A549 (cell line): ENCODE results near the gene SPATA16. TPM values are rescaled to one million over a fixed set of nuclear protein-coding genes. Genes with fewer than 3 reads are reported as not detected.
A peak's percentile ranks its signal among the peaks of the same experiment; 100 is the strongest.

Experiments used
- ATAC-seq, 2 experiments: fragments of 200-7000 bp in 1 of 2; fragments of >200 bp in 1 of 2; cut with Nextera tagmentation in 1 of 2; cut with Tn5 transposase in 1 of 2; 3 replicates each; pipeline versions ENCODE4 v1.8.0 to v1.9.1; 2018 to 2020; ENCODE audit warnings: mild to moderate bottlenecking in 1 of 2, moderate library complexity in 1 of 2
- CTCF ChIA-PET: fragments of 300-600 bp; sonication (Branson Sonifier 250); formaldehyde crosslinking; extraction: SDS; loops from one replicate; lab custom pipeline; 2021; ENCODE audit warnings: antibody characterized with exemption, inconsistent platforms; lab: Yijun Ruan, JAX
- POLR2A ChIA-PET: fragments of 350-600 bp; formaldehyde crosslinking; extraction: SDS; loops from one replicate; lab custom pipeline; 2021; ENCODE audit warnings: antibody characterized with exemption, inconsistent platforms; lab: Yijun Ruan, JAX
- DNase-seq, 2 experiments: peaks; one replicate each; pipeline versions ENCODE4 v3.0.0 to v3.0.0-alpha.2; 2011 to 2016; ENCODE audit warnings: low read depth in 1 of 2, low spot score in 1 of 2
- FAIRE-seq: peaks from 2 replicates; lab custom pipeline; 2011; peaks lifted over from hg19 to GRCh38; lab: Jason Lieb, UNC
- H3K27ac ChIP-seq, 2 experiments: fragments of >200 bp; sonication (Bioruptor Twin); formaldehyde crosslinking; 3 replicates each; pipeline ENCODE4 v1.5.1; 2016 to 2017
- H3K4me1 ChIP-seq: fragments of >200 bp; sonication (Bioruptor Twin); formaldehyde crosslinking; 3 replicates; pipeline ENCODE4 v1.6.1; 2016
- H3K4me2 ChIP-seq: fragments of >200 bp; sonication (Bioruptor Twin); formaldehyde crosslinking; 3 replicates; pipeline ENCODE4 v1.6.1; 2016
- H3K4me3 ChIP-seq: fragments of >200 bp; sonication (Bioruptor Twin); formaldehyde crosslinking; 3 replicates; pipeline ENCODE4 v1.5.1; 2016
- H3K9me3 ChIP-seq: fragments of >200 bp; sonication (Bioruptor Twin); formaldehyde crosslinking; 3 replicates; pipeline ENCODE4 v1.6.1; 2016
- BHLHE40 ChIP-seq: IDR thresholded peaks from 2 replicates; pipeline ENCODE4 v1.6.1; 2012; ENCODE audit warnings: low read depth, low read length, inconsistent platforms
- CBX2 ChIP-seq: fragments of 200-600 bp; sonication (generic); IDR thresholded peaks from 2 replicates; pipeline ENCODE4 v1.6.1; 2016; ENCODE audit warnings: low read depth, mild to moderate bottlenecking, borderline replicate concordance
- CEBPB ChIP-seq, 2 experiments: fragments of >200 bp in 1 of 2; sonication (Bioruptor Twin) in 1 of 2; formaldehyde crosslinking in 1 of 2; IDR thresholded peaks; 2 replicates each; pipeline ENCODE4 v1.6.1; 2012 to 2016
- EHF ChIP-seq: fragments of 250-450 bp; sonication (Bioruptor Pico); IDR thresholded peaks from 2 replicates; pipeline ENCODE4 v1.5.0; 2020; ENCODE audit warnings: mild to moderate bottlenecking
- EP300 ChIP-seq, 2 experiments: fragments of >200 bp; sonication (Bioruptor Twin); formaldehyde crosslinking; IDR thresholded peaks; 2 replicates in 1 of 2; 3 replicates in 1 of 2; pipeline ENCODE4 v1.6.1; 2016 to 2017
- HDAC2 ChIP-seq: fragments of 200-600 bp; sonication (generic); IDR thresholded peaks from 2 replicates; pipeline ENCODE4 v1.6.1; 2016
- HEYL ChIP-seq: fragments of 250-450 bp; sonication (Bioruptor Pico); IDR thresholded peaks from 2 replicates; pipeline ENCODE4 v1.8.0; 2021; ENCODE audit warnings: mild to moderate bottlenecking, moderate library complexity
- HOXA7 ChIP-seq: fragments of 250-450 bp; sonication (Bioruptor Pico); IDR thresholded peaks from 2 replicates; pipeline ENCODE4 v1.5.0; 2020; ENCODE audit warnings: mild to moderate bottlenecking, moderate library complexity
- JUN ChIP-seq, 2 experiments: fragments of >200 bp; sonication (Bioruptor Twin); formaldehyde crosslinking; IDR thresholded peaks; 2 replicates in 1 of 2; 3 replicates in 1 of 2; pipeline ENCODE4 v1.6.1; 2016 to 2017
- JUNB ChIP-seq: fragments of >200 bp; sonication (Bioruptor Twin); formaldehyde crosslinking; IDR thresholded peaks from 2 replicates; pipeline ENCODE4 v1.6.1; 2016
- KDM1A ChIP-seq: fragments of 200-600 bp; sonication (generic); IDR thresholded peaks from 2 replicates; pipeline ENCODE4 v1.6.1; 2016; ENCODE audit warnings: low read depth, mild to moderate bottlenecking
- PBX3 ChIP-seq: IDR thresholded peaks from 2 replicates; pipeline ENCODE4 v1.6.1; 2012
- POLR2AphosphoS2 ChIP-seq: conservative IDR thresholded peaks from 2 replicates; pipeline ENCODE4 v1.6.1; 2012; ENCODE audit warnings: low read length, improper control_type of control experiment, inconsistent platforms
- RAD21 ChIP-seq, 2 experiments: fragments of >200 bp in 1 of 2; sonication (Bioruptor Twin) in 1 of 2; formaldehyde crosslinking in 1 of 2; IDR thresholded peaks in 1 of 2; conservative IDR thresholded peaks in 1 of 2; 2 replicates in 1 of 2; 3 replicates in 1 of 2; pipeline ENCODE4 v1.6.1; 2012 to 2018; ENCODE audit warnings: inconsistent platforms in 1 of 2
- RCOR1 ChIP-seq: fragments of 150-350 bp; IDR thresholded peaks from 2 replicates; pipeline ENCODE4 v1.6.1; 2014; ENCODE audit warnings: antibody characterized with exemption, low read length, low read depth
- RFX5 ChIP-seq: fragments of 450-650 bp; IDR thresholded peaks from 2 replicates; pipeline ENCODE4 v1.7.1; 2014; ENCODE audit warnings: antibody characterized with exemption, mild to moderate bottlenecking, moderate library complexity
- TFCP2L1 ChIP-seq: fragments of 250-450 bp; sonication (Bioruptor Pico); IDR thresholded peaks from 2 replicates; pipeline ENCODE4 v1.5.0; 2021; ENCODE audit warnings: mild to moderate bottlenecking
- TP53 ChIP-seq: fragments of 250-450 bp; sonication (Bioruptor Pico); IDR thresholded peaks from 2 replicates; pipeline ENCODE4 v1.5.0; 2021; ENCODE audit warnings: mild to moderate bottlenecking, moderate library complexity
- ZC3H11A ChIP-seq: fragments of 450-650 bp; IDR thresholded peaks from 2 replicates; pipeline ENCODE4 v1.6.1; 2014; ENCODE audit warnings: antibody characterized with exemption, mild to moderate bottlenecking
- ZFP36 ChIP-seq: fragments of 450-650 bp; IDR thresholded peaks from 2 replicates; pipeline ENCODE4 v1.6.1; 2014; ENCODE audit warnings: borderline replicate concordance; ENCODE audit not compliant: partially characterized antibody
- ZNF302 ChIP-seq: fragments of 250-450 bp; sonication (Bioruptor Pico); IDR thresholded peaks from 2 replicates; pipeline ENCODE4 v1.9.0; 2021; ENCODE audit warnings: inconsistent platforms, mild to moderate bottlenecking, moderate library complexity
- WGBS: methylation state at CpG from one replicate; pipeline ENCODE4 v1.1.6; 2017; ENCODE audit errors: missing lambda C conversion rate; 5-methylcytosine and 5-hydroxymethylcytosine counted together
- polyA plus RNA-seq, 4 experiments: library from polyadenylated mRNA; depleted of rRNA in 3 of 4; stranded (reverse); fragments of >200 nt; fragmentation: RNase III in 1 of 4; extraction: RNeasy Plus Mini Kit Qiagen cat#74134 plus additional on column Dnase treatment in 1 of 4; gene quantifications; 2 replicates in 3 of 4; 3 replicates in 1 of 4; pipeline ENCODE4 v1.2.3, GENCODE V29; 2011 to 2017
- TF ChIP-seq, protein P1 (sequence below): fragments of 200-600 bp; sonication (generic); IDR thresholded peaks from 2 replicates; pipeline ENCODE4 v1.6.1; 2016; ENCODE audit warnings: antibody characterized with exemption, mild to moderate bottlenecking, moderate library complexity

The SPATA16 gene
- polyA plus RNA-seq, 2 of the 4 experiments (the other 2 are of a cell fraction) = not detected

- TF ChIP-seq ZC3H11A = no peak
- no peak for TF ChIP-seq HOXA7 (CRISPR knock-in tag)
Measured at GRCh38 chr3:172924546-172924945, 216.5 kb downstream of the SPATA16 start (continued).

- Histone ChIP-seq H3K4me2 (no peak overlapping the region), H3K4me1 (0 out of 3 replicates have a peak, but pooled peaks cover 4% of the 10 kb centered on the region), H3K4me3 (no peak overlapping the region), H3K27ac (no peak overlapping the region), H3K9me3 (no peaks in the 10 kb centered on the region)
- DNase-seq (no peak), ATAC-seq (no peak), FAIRE-seq (no peak)
- TF ChIP-seq CEBPB (IDR thresholded peaks at IDR 0.05) (no peak), RAD21 (conservative IDR thresholded peaks at IDR 0.05 in 1 of 2, IDR thresholded peaks at IDR 0.05 in 1 of 2) (no peak), EP300 (IDR thresholded peaks at IDR 0.05) (no peak), PBX3 (no peak), TFCP2L1 (no peak), CBX2 (no peak), RCOR1 (no peak), JUN (IDR thresholded peaks at IDR 0.05) (no peak), HDAC2 (no peak), TP53 (CRISPR knock-in tag) (no peak), ZNF302 (CRISPR knock-in tag) (no peak), RFX5 (no peak)
- CTCF ChIA-PET = no interaction called here
- WGBS = 81% methylated on average over 2 of the region's 2 CpGs
- POLR2A ChIA-PET = no interaction called here
Measured at GRCh38 chr3:172919297-172919683, 221.7 kb downstream of the SPATA16 start.

GRCh38 chr3:172918568-172919296, 222.3 kb downstream of the SPATA16 start:
- CTCF ChIA-PET = no interaction called here
- H3K4me1 ChIP-seq = 0 out of 3 replicates have a peak, but pooled peaks cover 4% of the 10 kb centered on the region
- TF ChIP-seq KDM1A = no peak
- TF ChIP-seq TFCP2L1 = no peak
- TF ChIP-seq, protein P1, sequence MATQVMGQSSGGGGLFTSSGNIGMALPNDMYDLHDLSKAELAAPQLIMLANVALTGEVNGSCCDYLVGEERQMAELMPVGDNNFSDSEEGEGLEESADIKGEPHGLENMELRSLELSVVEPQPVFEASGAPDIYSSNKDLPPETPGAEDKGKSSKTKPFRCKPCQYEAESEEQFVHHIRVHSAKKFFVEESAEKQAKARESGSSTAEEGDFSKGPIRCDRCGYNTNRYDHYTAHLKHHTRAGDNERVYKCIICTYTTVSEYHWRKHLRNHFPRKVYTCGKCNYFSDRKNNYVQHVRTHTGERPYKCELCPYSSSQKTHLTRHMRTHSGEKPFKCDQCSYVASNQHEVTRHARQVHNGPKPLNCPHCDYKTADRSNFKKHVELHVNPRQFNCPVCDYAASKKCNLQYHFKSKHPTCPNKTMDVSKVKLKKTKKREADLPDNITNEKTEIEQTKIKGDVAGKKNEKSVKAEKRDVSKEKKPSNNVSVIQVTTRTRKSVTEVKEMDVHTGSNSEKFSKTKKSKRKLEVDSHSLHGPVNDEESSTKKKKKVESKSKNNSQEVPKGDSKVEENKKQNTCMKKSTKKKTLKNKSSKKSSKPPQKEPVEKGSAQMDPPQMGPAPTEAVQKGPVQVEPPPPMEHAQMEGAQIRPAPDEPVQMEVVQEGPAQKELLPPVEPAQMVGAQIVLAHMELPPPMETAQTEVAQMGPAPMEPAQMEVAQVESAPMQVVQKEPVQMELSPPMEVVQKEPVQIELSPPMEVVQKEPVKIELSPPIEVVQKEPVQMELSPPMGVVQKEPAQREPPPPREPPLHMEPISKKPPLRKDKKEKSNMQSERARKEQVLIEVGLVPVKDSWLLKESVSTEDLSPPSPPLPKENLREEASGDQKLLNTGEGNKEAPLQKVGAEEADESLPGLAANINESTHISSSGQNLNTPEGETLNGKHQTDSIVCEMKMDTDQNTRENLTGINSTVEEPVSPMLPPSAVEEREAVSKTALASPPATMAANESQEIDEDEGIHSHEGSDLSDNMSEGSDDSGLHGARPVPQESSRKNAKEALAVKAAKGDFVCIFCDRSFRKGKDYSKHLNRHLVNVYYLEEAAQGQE = no peak
- no peak for TF ChIP-seq JUNB
- no peak for TF ChIP-seq HEYL
- TF ChIP-seq ZFP36 = no peak
- TF ChIP-seq RFX5 = no peak
- TF ChIP-seq EHF (CRISPR knock-in tag) = no peak
- TF ChIP-seq BHLHE40 = no peak
- no peak for TF ChIP-seq HOXA7 (CRISPR knock-in tag)
- TF ChIP-seq POLR2AphosphoS2 = no peak
- DNase-seq (no peak), ATAC-seq (no peak), FAIRE-seq (no peak)
- WGBS = 62% methylated on average over 3 of the region's 3 CpGs
- peak overlapping the region; percentile 38; the same call in 2 of the 3 replicates for H3K4me2 ChIP-seq
- H3K27ac ChIP-seq = no peak overlapping the region
- H3K4me3 ChIP-seq = no peak overlapping the region
- H3K9me3 ChIP-seq = no peaks in the 10 kb centered on the region
- POLR2A ChIA-PET = no interaction called here
